H9 (cell line): ENCODE results near the gene TEX52. TPM values are rescaled to one million over a fixed set of nuclear protein-coding genes. Genes with fewer than 3 reads are reported as not detected.

Experiments used
- DNase-seq: peaks from one replicate; pipeline ENCODE4 v3.0.0-alpha.2; 2017
- H2AFZ ChIP-seq: one replicate; pipeline ENCODE4 v1.6.1; 2013; ENCODE audit warnings: mild to moderate bottlenecking, low read length, control low read depth, moderate library complexity
- H2AK5ac ChIP-seq: 2 replicates; pipeline ENCODE4 v1.6.1; 2013; ENCODE audit warnings: low read length, control low read depth, mixed read lengths; ENCODE audit not compliant: insufficient read length
- H2BK120ac ChIP-seq: one replicate; pipeline ENCODE4 v1.6.1; 2013; ENCODE audit warnings: low read depth, mild to moderate bottlenecking, low read length, control low read depth, inconsistent platforms; ENCODE audit not compliant: poor library complexity, severe bottlenecking
- H2BK12ac ChIP-seq: 2 replicates; pipeline ENCODE4 v1.6.1; 2013; ENCODE audit warnings: low read length, control low read depth, mixed read lengths, low read depth; ENCODE audit not compliant: insufficient read length
- H2BK15ac ChIP-seq: 2 replicates; pipeline ENCODE4 v1.6.1; 2013; ENCODE audit warnings: low read depth, low read length, control low read depth
- H2BK20ac ChIP-seq: one replicate; pipeline ENCODE4 v1.6.1; 2013; ENCODE audit warnings: low read depth, mild to moderate bottlenecking, low read length, control low read depth, inconsistent platforms; ENCODE audit not compliant: poor library complexity, severe bottlenecking
- H2BK5ac ChIP-seq: 2 replicates; pipeline ENCODE4 v1.6.1; 2013; ENCODE audit warnings: low read length, control low read depth, mixed read lengths; ENCODE audit not compliant: insufficient read length
- H3K14ac ChIP-seq: 2 replicates; pipeline ENCODE4 v1.6.1; 2013; ENCODE audit warnings: low read length, control low read depth; ENCODE audit not compliant: insufficient read depth
- H3K18ac ChIP-seq: 2 replicates; pipeline ENCODE4 v1.6.1; 2013; ENCODE audit warnings: low read depth, mild to moderate bottlenecking, mixed read lengths, low read length, control low read depth; ENCODE audit not compliant: insufficient read length
- H3K23ac ChIP-seq: 2 replicates; pipeline ENCODE4 v1.6.1; 2013; ENCODE audit warnings: low read length, control low read depth, mixed read lengths, low read depth; ENCODE audit not compliant: insufficient read length
- H3K23me2 ChIP-seq: 2 replicates; pipeline ENCODE4 v1.6.1; 2013; ENCODE audit warnings: low read depth, mild to moderate bottlenecking, mixed read lengths, low read length, control low read depth; ENCODE audit not compliant: insufficient read length, poor library complexity, severe bottlenecking
- H3K27ac ChIP-seq: 2 replicates; pipeline ENCODE4 v1.5.1; 2013; ENCODE audit warnings: low read length, control low read depth, mixed read lengths, low read depth; ENCODE audit not compliant: insufficient read length
- H3K27me3 ChIP-seq: 2 replicates; pipeline ENCODE4 v1.6.1; 2013; ENCODE audit warnings: low read length, control low read depth, inconsistent platforms; ENCODE audit not compliant: insufficient read depth
- H3K4ac ChIP-seq: 2 replicates; pipeline ENCODE4 v1.6.1; 2013; ENCODE audit warnings: low read depth, mild to moderate bottlenecking, control low read depth, inconsistent platforms, low read length, moderate library complexity
- H3K4me1 ChIP-seq: 2 replicates; pipeline ENCODE4 v1.6.1; 2013; ENCODE audit warnings: low read length, control low read depth, inconsistent platforms; ENCODE audit not compliant: insufficient read depth
- H3K4me2 ChIP-seq: 2 replicates; pipeline ENCODE4 v1.6.1; 2013; ENCODE audit warnings: low read length, control low read depth, mixed read lengths; ENCODE audit not compliant: insufficient read length, insufficient read depth
- H3K56ac ChIP-seq: 2 replicates; pipeline ENCODE4 v1.6.1; 2013; ENCODE audit warnings: low read depth, mild to moderate bottlenecking, mixed read lengths, low read length, control low read depth; ENCODE audit not compliant: insufficient read length
- H3K79me1 ChIP-seq: 2 replicates; pipeline ENCODE4 v1.6.1; 2013; ENCODE audit warnings: low read depth, mild to moderate bottlenecking, moderate library complexity, low read length, control low read depth, inconsistent platforms; ENCODE audit not compliant: insufficient read depth, poor library complexity, severe bottlenecking
- H3K79me2 ChIP-seq: 2 replicates; pipeline ENCODE4 v1.6.1; 2013; ENCODE audit warnings: low read length, control low read depth, inconsistent platforms; ENCODE audit not compliant: insufficient read depth
- H3K9ac ChIP-seq: 2 replicates; pipeline ENCODE4 v1.6.1; 2013; ENCODE audit warnings: low read length, control low read depth, mixed read lengths; ENCODE audit not compliant: insufficient read length; ENCODE audit errors: extremely low read depth
- H3K9me3 ChIP-seq: one replicate; pipeline ENCODE4 v1.6.1; 2013; ENCODE audit warnings: low read depth, low read length, inconsistent platforms; ENCODE audit not compliant: control insufficient read depth
- H3T11ph ChIP-seq: one replicate; pipeline ENCODE4 v1.6.1; 2013; ENCODE audit warnings: mild to moderate bottlenecking, low read length, control low read depth, inconsistent platforms
- H4K20me1 ChIP-seq: one replicate; pipeline ENCODE4 v1.6.1; 2013; ENCODE audit not compliant: control insufficient read depth, insufficient read length, insufficient read depth
- H4K5ac ChIP-seq: 2 replicates; pipeline ENCODE4 v1.6.1; 2013; ENCODE audit warnings: low read depth, mild to moderate bottlenecking, mixed read lengths, low read length, control low read depth; ENCODE audit not compliant: insufficient read length
- H4K8ac ChIP-seq: replicated peaks from 2 replicates; pipeline ENCODE4 v1.6.1; 2013; ENCODE audit warnings: low read length, control low read depth, mixed read lengths, low read depth; ENCODE audit not compliant: insufficient read length
- H4K91ac ChIP-seq: 2 replicates; pipeline ENCODE4 v1.6.1; 2013; ENCODE audit warnings: low read depth, mild to moderate bottlenecking, moderate library complexity, mixed read lengths, low read length, control low read depth; ENCODE audit not compliant: insufficient read length
- H3K27ac Mint-ChIP-seq, 3 experiments: 2 replicates in 2 of 3; 3 replicates in 1 of 3; pipeline ENCODE4 v1.8.0; 2020 to 2021; ENCODE audit warnings: mixed read lengths in 3 of 3, mild to moderate bottlenecking in 1 of 3, moderate library complexity in 1 of 3
- H3K27me3 Mint-ChIP-seq: 2 replicates; pipeline ENCODE4 v1.8.0; 2021; ENCODE audit warnings: low read depth, mild to moderate bottlenecking, moderate library complexity, mixed read lengths
- H3K36me3 Mint-ChIP-seq, 3 experiments: 2 replicates in 2 of 3; 3 replicates in 1 of 3; pipeline ENCODE4 v1.8.0; 2020 to 2021; ENCODE audit warnings: low read depth in 3 of 3, mixed read lengths in 3 of 3; ENCODE audit not compliant: insufficient read depth in 1 of 3
- H3K4me1 Mint-ChIP-seq, 2 experiments: 2 replicates each; pipeline ENCODE4 v1.8.0; 2020; ENCODE audit warnings: mixed read lengths in 2 of 2
- H3K4me3 Mint-ChIP-seq, 2 experiments: 2 replicates in 1 of 2; 3 replicates in 1 of 2; pipeline ENCODE4 v1.8.0; 2020 to 2021; ENCODE audit warnings: mild to moderate bottlenecking in 2 of 2, mixed read lengths in 2 of 2, moderate library complexity in 1 of 2
- H3K9me3 Mint-ChIP-seq, 2 experiments: 2 replicates in 1 of 2; 3 replicates in 1 of 2; pipeline ENCODE4 v1.8.0; 2020; ENCODE audit warnings: mild to moderate bottlenecking in 2 of 2, mixed read lengths in 2 of 2, moderate library complexity in 1 of 2
- CTCF ChIP-seq: fragments of 200-600 bp; sonication (generic); conservative IDR thresholded peaks from 3 replicates; pipeline ENCODE4 v1.8.0; 2021; ENCODE audit warnings: antibody characterized with exemption, mild to moderate bottlenecking
- WGBS: extraction: QIAGEN DNeasy Blood & Tissue Kit; methylation state at CpG from one replicate; pipeline ENCODE4 v1.1.7; 2013; ENCODE audit warnings: missing lambda C conversion rate, low lambda C conversion rate, mixed read lengths; ENCODE audit not compliant: insufficient read length; ENCODE audit errors: extremely low coverage; 5-methylcytosine and 5-hydroxymethylcytosine counted together
- total RNA-seq: library from RNA; stranded (reverse); gene quantifications from 2 replicates; pipeline ENCODE4 v1.2.1, GENCODE V29; 2021

The TEX52 gene
- total RNA-seq, 1 experiment from 2014 or later: 0.20 TPM

- no peak overlapping the region for H2AFZ ChIP-seq
- no peaks in the 10 kb centered on the region for H3K4me1 ChIP-seq
- no peak overlapping the region for H4K91ac ChIP-seq
- H3K27me3 ChIP-seq: no peaks in the 10 kb centered on the region
- H3K79me1 ChIP-seq: no peaks in the 10 kb centered on the region
- H3T11ph ChIP-seq: no peak overlapping the region
- Mint-ChIP-seq H3K27me3 (no peaks in the 10 kb centered on the region), H3K27ac (no peak overlapping the region; a peak in 1 of 7 replicates), H3K4me3 (no peak overlapping the region; a peak in 1 of 5 replicates), H3K36me3 (peaks cover 38 to 70% (median 56%) of the 10 kb centered on the region in 3 experiments), H3K9me3 (no peaks in the 10 kb centered on the region), H3K4me1 (no peaks in the 10 kb centered on the region)
- H3K23ac ChIP-seq: no peak overlapping the region
- no peak overlapping the region for H2BK20ac ChIP-seq
- H3K23me2 ChIP-seq: no peaks in the 10 kb centered on the region
- no peak overlapping the region for H2BK15ac ChIP-seq
- no CpG with 5 or more reads among the region's 2 CpGs for WGBS
- H3K9me3 ChIP-seq: no peaks in the 10 kb centered on the region
- no peak overlapping the region for H3K18ac ChIP-seq
- H3K79me2 ChIP-seq: no peaks in the 10 kb centered on the region
- H3K56ac ChIP-seq: no peak overlapping the region
- no peak overlapping the region for H4K5ac ChIP-seq
- DNase-seq: no peak
- no peak for TF ChIP-seq CTCF
- no peak overlapping the region for H3K14ac ChIP-seq
- no peak overlapping the region for H4K8ac ChIP-seq
- H3K4me2 ChIP-seq: no peak overlapping the region
- no peak overlapping the region for H2BK12ac ChIP-seq
- H3K9ac ChIP-seq: no peak overlapping the region
- H3K27ac ChIP-seq: no peak overlapping the region
- no peak overlapping the region for H2AK5ac ChIP-seq
- no peak overlapping the region for H3K4ac ChIP-seq
- H2BK120ac ChIP-seq: no peak overlapping the region
- no peaks in the 10 kb centered on the region for H4K20me1 ChIP-seq
- no peak overlapping the region for H2BK5ac ChIP-seq
Measured at GRCh38 chr12:2805143-2805520, 51.7 kb downstream of the TEX52 start.
